HG03439 (cell line): ENCODE measurements around the gene MGA.

Experiments
- ATAC-seq: cut with Tn5 transposase; IDR thresholded peaks from one replicate; pipeline ENCODE4 v1.9.1; 2021; ENCODE audit warnings: mild to moderate bottlenecking, moderate library complexity; ENCODE audit not compliant: unreplicated experiment

Gene MGA

GRCh38 chr15:41804916-41805666 lies 144.9 kb downstream of the MGA start:
- no peak for ATAC-seq

- ATAC-seq: no peak
These were observed 145.5 kb downstream of the MGA start for GRCh38 chr15:41805711-41806110.

- no peak for ATAC-seq
These were observed 146.3 kb downstream of the MGA start for GRCh38 chr15:41806291-41807181.

- no peak for ATAC-seq
These were observed 148.9 kb downstream of the MGA start for GRCh38 chr15:41809121-41809520.

- ATAC-seq: no peak
These were observed 149.5 kb downstream of the MGA start for GRCh38 chr15:41809526-41810220.

- ATAC-seq: no peak
These were observed 150.6 kb downstream of the MGA start for GRCh38 chr15:41810651-41811431.

GRCh38 chr15:41811432-41812195 lies 151.4 kb downstream of the MGA start:
- ATAC-seq: no peak

- no peak for ATAC-seq
These were observed 152.7 kb downstream of the MGA start for GRCh38 chr15:41812820-41813375.

- ATAC-seq: no peak
These were observed 153.2 kb downstream of the MGA start for GRCh38 chr15:41813426-41813825.

GRCh38 chr15:41814534-41814933 lies 154.3 kb downstream of the MGA start:
- no peak for ATAC-seq

GRCh38 chr15:41816788-41817187 lies 156.6 kb downstream of the MGA start:
- no peak for ATAC-seq

GRCh38 chr15:41817327-41817726 lies 157.1 kb downstream of the MGA start:
- ATAC-seq: no peak

- no peak for ATAC-seq
These were observed 157.6 kb downstream of the MGA start for GRCh38 chr15:41817781-41818180.

GRCh38 chr15:41819455-41820050 lies 159.3 kb downstream of the MGA start:
- ATAC-seq: no peak

- no peak for ATAC-seq
These were observed 160.7 kb downstream of the MGA start for GRCh38 chr15:41820791-41821423.

- no peak for ATAC-seq
These were observed 161.6 kb downstream of the MGA start for GRCh38 chr15:41821831-41822230.

- ATAC-seq: no peak
These were observed 162.3 kb downstream of the MGA start for GRCh38 chr15:41822471-41822870.
